Measurements from ENCODE around the gene GORASP2. TPM values are rescaled to one million over a fixed set of nuclear protein-coding genes. Genes with fewer than 3 reads are reported as not detected.

The GORASP2 gene
- total RNA-seq, 1 experiment from 2014 or later: 45.2 TPM

DNA sequence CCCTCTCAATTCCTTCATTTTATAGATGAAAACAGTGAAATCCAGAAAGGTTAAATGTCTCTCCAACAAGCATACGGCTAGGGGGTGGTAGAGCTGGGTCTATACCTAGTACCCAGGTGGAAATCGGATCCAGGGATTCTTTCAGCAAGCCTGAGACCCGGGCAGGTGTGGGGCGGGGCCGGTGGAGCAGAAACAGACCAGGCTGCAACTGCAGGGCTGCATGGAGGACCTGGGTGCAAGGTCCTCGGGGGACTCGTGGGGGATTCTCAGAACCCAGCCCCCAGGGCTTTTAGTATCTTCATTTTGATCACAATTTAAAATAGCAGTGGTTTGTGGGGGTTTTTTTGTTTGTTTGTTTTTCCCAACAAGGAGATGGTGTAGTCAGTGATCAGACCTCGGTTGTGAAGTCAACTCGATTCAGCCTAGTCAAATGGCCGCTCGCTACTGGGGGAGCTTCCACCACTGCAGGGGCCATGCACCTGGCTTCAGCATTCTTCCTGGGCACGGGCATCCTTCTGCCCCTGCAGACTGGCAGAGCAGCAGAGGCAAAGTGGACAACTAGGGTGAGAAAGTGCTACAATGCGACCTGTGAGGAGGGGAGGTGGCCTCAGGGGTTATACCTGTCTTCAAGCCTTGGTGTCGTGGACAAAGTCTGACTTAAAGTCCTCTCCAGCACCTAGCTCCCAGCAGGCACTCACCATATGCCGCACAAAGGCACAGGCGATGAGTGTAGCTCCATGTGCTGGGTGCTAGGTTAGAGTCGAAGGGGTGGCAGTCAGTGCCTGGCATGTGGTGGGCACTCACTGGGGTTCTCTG is 46.3 kb downstream of the GORASP2 start:
- Histone ChIP-seq H3K27me3 (replicated peaks) (no peaks in the 10 kb centered on the region), H3K36me3 (no peaks in the 10 kb centered on the region), H3K27ac (no peak overlapping the region), H3K9me3 (replicated peaks) (no peaks in the 10 kb centered on the region), H3K4me3 (no peak overlapping the region), H3K4me1 (replicated peaks) (peaks cover 8% of the 10 kb centered on the region)
- no peak for DNase-seq (ENCODE audit: low read depth in 1 of 2, low spot score in 2 of 2)

GRCh38 chr2:170975943-170976270 is 46.9 kb downstream of the GORASP2 start:
- DNase-seq (ENCODE audit: low read depth in 1 of 2, low spot score in 2 of 2): no peak
- Histone ChIP-seq H3K27ac (no peak overlapping the region), H3K4me3 (no peak overlapping the region), H3K27me3 (replicated peaks) (no peaks in the 10 kb centered on the region), H3K9me3 (replicated peaks) (no peaks in the 10 kb centered on the region), H3K36me3 (no peaks in the 10 kb centered on the region), H3K4me1 (replicated peaks) (peaks cover 8% of the 10 kb centered on the region)

DNA sequence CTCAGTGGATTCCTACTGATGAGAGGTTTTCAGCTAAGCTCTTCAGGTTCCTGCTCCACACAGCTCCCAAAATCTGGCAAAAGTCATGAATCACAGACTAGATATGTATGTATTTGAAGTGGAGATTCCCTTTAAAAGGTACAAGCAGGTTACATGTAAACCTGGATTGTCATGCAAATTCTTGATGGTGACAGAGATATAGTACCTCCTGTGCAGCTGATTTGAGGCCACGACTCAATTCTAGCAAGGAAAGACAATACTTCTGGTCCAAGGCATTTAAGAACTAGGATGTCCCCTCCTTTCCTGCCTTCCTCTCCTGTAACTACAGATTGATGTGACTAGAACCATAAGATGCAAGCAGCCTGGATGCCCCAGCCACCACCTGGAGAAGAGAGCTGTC is 55.0 kb downstream of the GORASP2 start:
- DNase-seq (ENCODE audit: low read depth in 1 of 2, low spot score in 2 of 2): no peak
- Histone ChIP-seq H3K4me3 (no peak overlapping the region), H3K36me3 (peaks cover 4% of the 10 kb centered on the region; the same call in 1 of the 2 replicates), H3K9me3 (replicated peaks) (no peaks in the 10 kb centered on the region), H3K27me3 (replicated peaks) (no peaks in the 10 kb centered on the region; the same call in 1 of the 2 replicates), H3K27ac (no peak overlapping the region), H3K4me1 (replicated peaks) (no peaks in the 10 kb centered on the region)

DNA sequence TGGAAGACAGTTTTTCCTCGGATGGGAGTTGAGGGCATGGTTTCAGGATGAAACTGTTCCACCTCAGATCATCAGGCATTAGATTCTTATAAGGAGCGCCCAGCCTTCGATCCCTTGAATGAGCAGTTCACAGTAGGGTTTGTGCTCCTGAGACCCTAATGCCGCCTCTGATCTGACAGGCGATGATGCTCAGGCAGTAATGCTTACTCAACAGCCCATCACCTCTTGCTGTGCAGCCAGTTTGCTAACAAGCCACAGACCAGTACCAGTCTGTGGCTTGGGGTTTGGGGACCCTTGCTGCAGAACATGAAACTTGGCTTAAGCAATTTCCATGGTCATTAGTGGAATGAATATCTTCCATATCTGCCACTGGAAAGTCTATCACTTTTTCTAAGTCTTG is 56.4 kb downstream of the GORASP2 start:
- Histone ChIP-seq H3K27me3 (replicated peaks) (no peaks in the 10 kb centered on the region; the same call in 1 of the 2 replicates), H3K9me3 (replicated peaks) (no peaks in the 10 kb centered on the region), H3K4me1 (replicated peaks) (no peaks in the 10 kb centered on the region), H3K36me3 (peaks cover 4% of the 10 kb centered on the region), H3K27ac (no peak overlapping the region), H3K4me3 (no peak overlapping the region)
- no peak for DNase-seq (ENCODE audit: low read depth in 1 of 2, low spot score in 2 of 2)

- no peak for DNase-seq (ENCODE audit: low read depth in 1 of 2, low spot score in 2 of 2)
- no peaks in the 10 kb centered on the region; the same call in 1 of the 2 replicates for H3K27me3 ChIP-seq (replicated peaks)
- H3K9me3 ChIP-seq (replicated peaks): no peaks in the 10 kb centered on the region
- no peaks in the 10 kb centered on the region for H3K4me1 ChIP-seq (replicated peaks)
- H3K27ac ChIP-seq: no peak overlapping the region
- H3K36me3 ChIP-seq: peaks cover 13% of the 10 kb centered on the region
- no peak overlapping the region for H3K4me3 ChIP-seq
Observed at GRCh38 chr2:170986566-170987258, 57.7 kb downstream of the GORASP2 start.

- Histone ChIP-seq H3K4me3 (no peak overlapping the region), H3K27ac (no peak overlapping the region), H3K4me1 (replicated peaks) (no peaks in the 10 kb centered on the region), H3K27me3 (replicated peaks) (no peaks in the 10 kb centered on the region), H3K9me3 (replicated peaks) (no peaks in the 10 kb centered on the region), H3K36me3 (peaks cover 41% of the 10 kb centered on the region)
- no peak for DNase-seq (ENCODE audit: low read depth in 1 of 2, low spot score in 2 of 2)
Observed at GRCh38 chr2:170991398-170992182, 62.5 kb downstream of the GORASP2 start.

- DNase-seq (ENCODE audit: low read depth in 1 of 2, low spot score in 2 of 2): no peak
- no peaks in the 10 kb centered on the region for H3K27me3 ChIP-seq (replicated peaks)
- no peaks in the 10 kb centered on the region for H3K9me3 ChIP-seq (replicated peaks)
- H3K27ac ChIP-seq: no peak overlapping the region
- no peak overlapping the region for H3K4me3 ChIP-seq
- H3K4me1 ChIP-seq (replicated peaks): no peaks in the 10 kb centered on the region
- peaks cover 62% of the 10 kb centered on the region for H3K36me3 ChIP-seq
Observed at GRCh38 chr2:170996316-170996715, 67.3 kb downstream of the GORASP2 start.

DNA sequence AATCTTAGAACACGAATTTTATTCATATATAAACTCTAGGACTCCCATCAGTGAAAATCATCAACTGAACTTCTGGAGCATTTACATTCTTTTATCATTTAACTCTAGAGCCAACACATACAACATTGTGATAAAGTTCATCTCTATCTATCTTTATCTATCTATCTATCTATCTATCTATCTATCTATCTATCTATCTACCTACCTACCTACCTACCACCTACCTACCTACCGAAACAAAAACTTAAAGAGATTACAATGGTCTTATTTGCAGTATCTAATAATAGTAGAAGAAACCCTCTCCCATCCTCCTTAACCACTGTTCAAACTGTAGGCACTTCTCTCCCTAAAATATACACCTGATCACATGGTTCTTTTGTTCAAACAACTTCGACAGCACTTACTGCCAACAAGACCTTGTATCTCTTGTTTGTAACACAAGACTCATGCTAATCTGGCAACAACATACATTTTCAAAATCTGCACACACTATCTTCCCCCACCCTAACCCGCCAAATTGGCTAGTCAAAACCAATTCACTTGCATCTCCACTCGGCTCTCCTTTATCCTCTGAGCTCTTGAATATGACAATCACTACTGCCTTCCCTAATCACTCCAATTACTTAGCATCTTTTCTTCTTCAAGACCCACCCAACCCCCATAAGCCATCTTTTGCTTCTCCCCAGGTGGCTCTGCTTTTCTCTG is 69.0 kb downstream of the GORASP2 start:
- H3K9me3 ChIP-seq (replicated peaks): no peaks in the 10 kb centered on the region
- DNase-seq (ENCODE audit: low read depth in 1 of 2, low spot score in 2 of 2): no peak
- no peak overlapping the region for H3K27ac ChIP-seq
- H3K4me3 ChIP-seq: no peak overlapping the region
- H3K4me1 ChIP-seq (replicated peaks): no peaks in the 10 kb centered on the region
- H3K27me3 ChIP-seq (replicated peaks): no peaks in the 10 kb centered on the region
- H3K36me3 ChIP-seq: peaks cover 58% of the 10 kb centered on the region

DNA sequence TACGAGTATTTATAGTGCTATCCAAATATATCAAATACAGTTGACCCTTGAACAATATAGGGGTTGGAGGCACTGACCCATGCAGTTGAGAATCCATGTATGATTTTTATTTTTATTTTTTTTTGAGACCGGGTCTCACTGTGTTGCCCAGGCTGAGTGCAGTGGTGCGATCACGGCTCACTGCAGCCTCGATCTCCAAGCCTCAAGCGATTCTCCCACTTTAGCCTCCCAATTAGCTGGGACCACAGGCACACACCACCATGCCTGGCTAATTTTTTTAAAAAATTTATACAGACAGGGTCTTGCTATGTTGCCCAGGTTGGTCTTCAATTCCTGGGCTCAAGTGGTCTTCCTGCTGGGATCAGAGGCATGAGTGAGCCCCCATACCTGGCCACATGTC is 70.6 kb downstream of the GORASP2 start:
- H3K4me3 ChIP-seq: no peak overlapping the region
- no peaks in the 10 kb centered on the region for H3K4me1 ChIP-seq (replicated peaks)
- DNase-seq (ENCODE audit: low read depth in 1 of 2, low spot score in 2 of 2): no peak
- no peaks in the 10 kb centered on the region for H3K9me3 ChIP-seq (replicated peaks)
- H3K27me3 ChIP-seq (replicated peaks): no peaks in the 10 kb centered on the region
- peaks cover 65% of the 10 kb centered on the region for H3K36me3 ChIP-seq
- no peak overlapping the region for H3K27ac ChIP-seq

DNA sequence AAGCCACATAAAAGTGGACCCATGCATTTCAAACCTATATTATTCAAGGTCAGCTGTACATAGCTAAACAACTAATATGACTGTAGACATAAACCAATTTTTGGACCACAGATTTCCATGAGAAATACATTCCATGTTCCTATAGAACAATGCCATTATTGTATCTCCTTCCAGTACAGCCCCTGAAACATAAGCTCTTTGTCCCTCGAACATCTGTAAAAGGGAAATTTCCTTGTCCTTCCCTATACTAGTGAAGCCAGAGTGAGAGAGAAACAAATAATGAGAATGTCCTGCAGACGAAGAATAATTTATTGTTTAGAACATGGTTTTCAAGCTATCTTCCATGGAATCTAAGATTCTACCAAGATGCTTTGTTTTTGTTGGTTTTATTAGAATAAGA is 75.3 kb downstream of the GORASP2 start:
- Histone ChIP-seq H3K36me3 (peaks cover 69% of the 10 kb centered on the region), H3K27me3 (replicated peaks) (no peaks in the 10 kb centered on the region), H3K4me1 (replicated peaks) (no peaks in the 10 kb centered on the region), H3K9me3 (replicated peaks) (no peaks in the 10 kb centered on the region), H3K4me3 (no peak overlapping the region), H3K27ac (no peak overlapping the region)
- DNase-seq (ENCODE audit: low read depth in 1 of 2, low spot score in 2 of 2): no peak

DNA sequence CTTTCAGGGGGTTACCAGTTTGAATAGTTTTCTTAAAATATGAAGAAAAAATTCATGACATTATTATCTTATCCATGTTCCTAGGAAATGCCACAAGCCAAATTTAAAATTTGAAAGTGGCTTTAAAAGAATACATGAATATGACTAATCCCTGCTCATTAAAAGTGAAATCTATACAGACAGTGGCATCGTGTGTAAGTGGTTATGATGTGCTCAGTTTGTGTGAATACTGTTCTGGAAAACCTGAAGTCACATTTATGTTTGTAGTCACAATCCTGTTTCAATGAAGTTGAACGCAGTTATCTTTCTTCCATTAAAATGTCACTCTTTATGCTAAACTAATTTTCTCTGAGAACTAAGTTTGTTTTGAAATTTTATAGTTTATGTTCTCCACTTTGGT is 75.8 kb downstream of the GORASP2 start:
- DNase-seq (ENCODE audit: low read depth in 1 of 2, low spot score in 2 of 2): no peak
- Histone ChIP-seq H3K27me3 (replicated peaks) (no peaks in the 10 kb centered on the region), H3K36me3 (peaks cover 69% of the 10 kb centered on the region), H3K4me1 (replicated peaks) (no peaks in the 10 kb centered on the region), H3K4me3 (no peak overlapping the region), H3K27ac (no peak overlapping the region), H3K9me3 (replicated peaks) (no peaks in the 10 kb centered on the region)

- Histone ChIP-seq H3K9me3 (replicated peaks) (no peaks in the 10 kb centered on the region), H3K4me3 (no peak overlapping the region), H3K36me3 (peaks cover 62% of the 10 kb centered on the region), H3K4me1 (replicated peaks) (no peaks in the 10 kb centered on the region), H3K27ac (no peak overlapping the region), H3K27me3 (replicated peaks) (no peaks in the 10 kb centered on the region)
- no peak for DNase-seq (ENCODE audit: low read depth in 1 of 2, low spot score in 2 of 2)
Observed at GRCh38 chr2:171008550-171009205, 79.6 kb downstream of the GORASP2 start.

- Histone ChIP-seq H3K4me1 (replicated peaks) (no peaks in the 10 kb centered on the region), H3K27me3 (replicated peaks) (no peaks in the 10 kb centered on the region), H3K27ac (no peak overlapping the region), H3K9me3 (replicated peaks) (no peaks in the 10 kb centered on the region), H3K36me3 (peaks cover 60% of the 10 kb centered on the region), H3K4me3 (no peak overlapping the region)
- DNase-seq (ENCODE audit: low read depth in 1 of 2, low spot score in 2 of 2): no peak
Observed at GRCh38 chr2:171009386-171009785, 80.3 kb downstream of the GORASP2 start.
